DMS114 treated with DMSO at 0.1 percent for 48 hours (cell line): ENCODE results near the gene ZNF48.

Experiments used
- DNase-seq: peaks from one replicate; lab custom pipeline; 2025; ENCODE audit not compliant: unreplicated experiment; lab: John Stamatoyannopoulos, UW

The ZNF48 gene

DNA sequence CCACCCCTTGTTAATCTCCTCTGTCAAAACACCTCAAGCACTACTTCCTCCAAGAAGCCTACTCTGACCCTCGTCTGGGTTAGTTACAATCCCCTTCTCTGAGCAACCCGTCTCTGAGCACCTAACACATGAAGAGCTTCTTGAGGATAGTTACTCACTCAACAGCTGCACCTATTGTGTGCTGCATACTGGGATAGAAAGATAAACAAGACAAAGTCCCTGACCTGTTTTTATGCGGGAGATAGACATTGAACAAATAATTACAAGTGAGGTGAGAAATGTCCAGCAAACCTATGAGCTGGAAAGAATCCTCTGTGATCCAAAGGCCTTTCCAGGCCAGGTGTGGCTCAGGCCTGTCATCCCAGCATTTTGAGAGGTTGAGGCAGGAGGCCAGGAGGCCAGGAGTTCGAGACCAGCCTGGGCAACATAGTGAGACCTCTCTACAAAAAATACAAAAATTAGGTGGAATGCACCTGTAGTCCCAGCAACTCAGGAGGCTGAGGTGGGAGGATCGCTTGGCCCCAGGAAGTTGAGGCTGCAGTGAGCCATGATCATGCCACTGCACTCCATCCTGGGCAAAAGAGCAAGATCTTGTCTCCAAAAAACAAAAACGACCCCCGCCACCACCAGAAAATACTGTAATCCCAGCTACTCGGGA is 6.7 kb downstream of the ZNF48 start:
- no peak for DNase-seq

DNA sequence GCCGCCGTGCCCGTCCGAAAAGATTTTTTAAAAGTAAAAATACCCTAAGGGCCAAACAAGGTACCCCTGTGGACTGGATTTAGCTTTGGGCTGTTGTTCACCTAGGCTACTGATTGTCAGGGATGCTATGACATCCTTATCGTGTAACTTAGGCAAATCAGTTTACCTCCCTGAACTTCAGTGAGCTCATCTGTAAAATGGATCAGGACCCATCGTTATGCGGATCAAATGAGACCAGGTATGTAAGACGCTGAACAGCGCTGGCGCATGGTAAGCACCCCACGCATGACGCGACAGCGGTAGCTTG is 11.5 kb downstream of the ZNF48 start:
- DNase-seq, result no peak

DNA sequence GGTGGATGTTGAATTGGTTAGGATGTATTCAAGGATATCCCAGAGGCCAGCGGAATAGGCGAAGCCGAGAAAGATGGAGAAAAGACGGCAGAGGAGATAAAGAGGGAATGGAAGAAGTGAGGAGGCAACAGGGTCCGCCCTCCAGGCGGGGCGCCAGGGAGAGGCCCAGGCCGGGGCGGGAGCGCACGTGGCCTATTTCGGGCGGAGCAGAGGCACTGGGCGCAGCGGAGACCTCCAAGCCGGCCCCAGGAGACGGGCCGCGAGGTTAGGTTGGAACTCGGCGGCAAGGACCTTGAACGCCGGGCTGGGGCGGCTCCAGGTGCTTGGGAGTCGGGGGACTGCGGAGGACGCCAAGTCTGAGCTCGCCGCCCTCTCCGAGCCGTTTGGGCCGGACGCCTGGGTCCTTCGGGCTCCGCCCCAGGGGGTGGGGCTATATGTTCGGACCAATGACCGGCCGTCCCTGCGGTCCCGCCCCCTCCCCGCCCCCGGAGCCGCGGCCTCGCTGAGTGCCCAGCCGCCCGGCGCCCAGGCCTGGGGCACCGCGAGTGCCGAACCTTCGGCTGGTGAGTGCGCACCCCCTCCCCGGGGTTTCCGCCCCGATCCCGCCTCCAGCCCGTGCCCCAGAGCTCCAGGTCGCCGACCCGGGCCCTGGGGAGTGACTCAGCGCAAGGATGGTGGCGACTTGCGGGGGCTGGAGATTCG is 12.0 kb downstream of the ZNF48 start, which contains the start of gene ZNF771:
TSS of gene ZNF771 (plus strand) at position 505 of the 702 bp plus-strand sequence. CDS start 448 bp downstream, outside the sequence.
- peak; percentile 77 for DNase-seq

DNA sequence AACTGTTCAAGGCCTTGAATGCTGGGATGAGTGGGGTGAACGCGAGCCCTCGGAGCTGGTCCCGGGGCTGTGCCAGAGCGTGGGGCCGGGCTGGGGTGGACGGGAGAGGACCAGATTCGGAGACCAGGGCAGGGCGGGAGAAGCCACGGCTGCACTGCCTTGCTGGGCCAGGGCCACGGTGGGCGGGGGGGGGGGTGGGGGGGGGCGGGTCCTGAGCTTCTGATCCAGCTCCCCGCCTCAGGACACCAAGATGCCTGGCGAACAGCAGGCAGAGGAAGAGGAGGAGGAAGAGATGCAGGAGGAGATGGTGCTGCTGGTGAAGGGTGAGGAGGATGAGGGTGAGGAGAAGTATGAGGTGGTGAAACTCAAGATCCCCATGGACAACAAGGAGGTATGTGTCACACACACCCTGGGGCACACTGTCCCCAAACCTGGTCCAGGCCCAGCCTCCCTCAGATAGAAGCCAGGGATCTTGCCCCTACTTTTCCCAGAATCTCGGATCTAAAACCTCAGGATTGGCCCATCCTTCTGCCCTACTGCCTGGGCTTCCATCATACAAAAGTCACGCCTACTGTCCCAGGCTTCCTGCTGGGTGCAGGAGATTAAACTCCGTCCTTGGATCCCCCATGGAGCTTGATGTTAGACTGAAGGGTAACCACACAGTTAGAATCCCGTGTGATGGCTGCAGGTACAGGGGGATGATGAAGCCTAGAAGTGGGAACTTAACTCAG is 12.7 kb downstream of the ZNF48 start:
- no peak for DNase-seq

DNA sequence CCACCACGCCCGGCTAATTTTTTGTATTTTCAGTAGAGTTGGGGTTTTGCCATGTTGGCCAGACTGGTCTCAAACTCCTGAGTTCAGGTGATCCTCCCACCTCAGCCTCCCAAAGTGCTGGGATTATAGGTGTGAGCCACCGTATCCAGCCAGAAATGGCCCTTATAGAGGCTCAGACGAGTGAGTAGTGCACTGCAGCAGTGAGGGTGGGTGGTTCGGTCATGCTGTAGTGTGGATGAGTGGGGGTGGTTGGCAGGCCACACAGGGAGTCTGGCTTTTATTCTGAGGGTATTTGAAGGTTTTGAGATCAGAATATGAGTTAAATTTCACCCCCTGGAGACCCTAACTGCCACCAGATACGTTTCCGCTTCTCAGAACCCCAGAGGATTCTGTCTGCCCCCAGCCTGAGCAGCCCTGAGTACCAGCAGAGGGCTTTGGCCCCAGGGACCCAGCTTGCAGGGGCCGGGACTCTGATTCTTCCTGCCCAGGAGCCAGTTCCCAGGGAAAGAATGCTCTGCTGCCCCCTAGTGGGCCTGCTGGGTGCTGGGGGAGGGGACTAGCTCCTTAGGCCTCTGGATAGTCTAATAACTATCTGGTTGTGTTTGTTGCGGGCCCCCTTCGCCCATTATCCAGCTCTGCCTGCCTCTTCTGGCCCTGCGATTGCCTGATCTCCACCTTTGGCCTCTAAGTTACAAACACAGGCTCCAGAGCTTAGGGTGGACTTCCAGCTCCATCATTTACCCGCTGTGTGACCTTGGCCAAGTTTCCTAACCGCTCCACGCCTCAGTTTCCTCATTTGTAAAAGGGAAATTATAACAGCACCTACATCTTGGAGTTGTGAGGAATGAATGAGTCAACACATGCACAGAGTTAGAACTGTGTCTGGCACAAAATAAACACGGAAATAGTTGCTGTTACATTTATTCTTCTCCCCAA is 14.2 kb downstream of the ZNF48 start:
- DNase-seq, result peak; percentile 80

DNA sequence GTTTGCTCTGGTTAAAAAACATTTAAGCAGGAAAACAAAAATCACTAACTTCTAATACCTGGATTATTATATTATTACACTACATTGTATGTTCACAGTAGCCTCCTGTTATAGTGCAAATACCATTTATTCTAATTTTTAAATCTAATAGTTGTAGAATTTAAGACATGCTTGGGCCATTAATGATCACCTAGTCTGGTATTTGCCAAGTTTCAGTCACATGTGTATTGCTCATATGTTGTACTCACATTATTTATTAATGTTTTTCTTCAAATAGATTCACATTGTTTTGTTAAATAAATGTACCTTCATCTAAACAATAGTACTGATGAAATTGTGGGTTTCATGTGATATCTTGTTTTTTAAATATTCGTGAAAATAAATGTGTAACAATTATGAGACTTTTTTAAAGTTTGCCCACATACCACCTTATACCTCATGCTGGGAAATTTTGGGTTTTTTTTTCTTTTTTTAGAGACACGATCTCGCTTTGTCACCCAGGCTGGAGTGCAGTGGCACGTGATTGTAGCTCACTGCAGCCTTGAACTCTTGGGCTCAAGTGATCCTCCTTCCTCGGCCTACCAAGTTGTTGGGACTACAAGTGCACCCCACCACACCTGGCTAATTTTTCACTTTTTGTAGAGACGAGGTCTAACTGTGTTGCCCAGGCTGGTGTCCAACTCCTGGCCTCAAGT is 18.0 kb downstream of the ZNF48 start:
- DNase-seq, result no peak

DNA sequence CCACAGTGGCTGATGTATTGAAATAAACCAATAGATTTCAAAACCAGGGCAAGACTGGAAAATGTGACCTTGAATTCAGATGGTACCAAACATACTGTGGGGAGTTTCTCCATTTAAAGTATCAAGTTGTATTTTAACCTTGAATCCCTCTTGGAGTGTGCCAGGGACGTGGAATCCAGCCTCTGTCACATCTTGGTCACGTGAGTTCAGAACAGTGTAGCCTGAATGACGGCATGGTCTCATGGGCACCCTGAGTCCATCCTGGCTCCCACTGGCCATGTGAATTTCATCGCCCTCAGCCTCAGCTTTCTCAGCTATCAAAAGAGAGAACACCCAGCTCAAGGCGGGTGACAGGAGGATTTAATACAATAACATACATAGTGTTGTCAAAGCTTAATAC is 18.9 kb downstream of the ZNF48 start:
- no peak for DNase-seq

DNA sequence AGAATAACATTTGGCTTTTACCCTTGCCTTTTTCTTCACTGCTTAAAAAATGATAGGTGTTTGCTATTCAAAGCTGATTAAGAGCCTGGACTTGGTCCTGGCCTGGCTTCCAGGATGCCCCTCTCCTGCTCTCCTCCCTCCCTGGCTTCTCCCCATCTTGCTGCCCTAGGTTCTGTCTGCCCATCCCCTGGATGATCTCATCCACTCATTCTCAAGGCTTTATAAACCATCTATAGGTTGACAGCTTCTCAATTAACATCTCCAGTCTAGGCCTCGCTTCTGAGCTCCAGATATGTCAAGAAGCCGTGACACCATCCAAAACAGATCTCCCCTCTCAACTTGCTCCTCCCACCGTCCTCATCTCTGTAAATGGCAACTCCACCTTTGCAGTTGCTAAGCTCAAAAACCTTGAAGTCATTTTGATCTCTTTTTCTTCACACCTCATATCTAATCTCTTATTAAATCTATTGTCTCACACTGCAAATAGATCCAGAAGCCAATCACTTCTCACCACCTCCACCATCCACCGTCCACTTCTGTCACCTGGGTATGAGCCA is 20.9 kb downstream of the ZNF48 start:
- DNase-seq, result no peak

DNA sequence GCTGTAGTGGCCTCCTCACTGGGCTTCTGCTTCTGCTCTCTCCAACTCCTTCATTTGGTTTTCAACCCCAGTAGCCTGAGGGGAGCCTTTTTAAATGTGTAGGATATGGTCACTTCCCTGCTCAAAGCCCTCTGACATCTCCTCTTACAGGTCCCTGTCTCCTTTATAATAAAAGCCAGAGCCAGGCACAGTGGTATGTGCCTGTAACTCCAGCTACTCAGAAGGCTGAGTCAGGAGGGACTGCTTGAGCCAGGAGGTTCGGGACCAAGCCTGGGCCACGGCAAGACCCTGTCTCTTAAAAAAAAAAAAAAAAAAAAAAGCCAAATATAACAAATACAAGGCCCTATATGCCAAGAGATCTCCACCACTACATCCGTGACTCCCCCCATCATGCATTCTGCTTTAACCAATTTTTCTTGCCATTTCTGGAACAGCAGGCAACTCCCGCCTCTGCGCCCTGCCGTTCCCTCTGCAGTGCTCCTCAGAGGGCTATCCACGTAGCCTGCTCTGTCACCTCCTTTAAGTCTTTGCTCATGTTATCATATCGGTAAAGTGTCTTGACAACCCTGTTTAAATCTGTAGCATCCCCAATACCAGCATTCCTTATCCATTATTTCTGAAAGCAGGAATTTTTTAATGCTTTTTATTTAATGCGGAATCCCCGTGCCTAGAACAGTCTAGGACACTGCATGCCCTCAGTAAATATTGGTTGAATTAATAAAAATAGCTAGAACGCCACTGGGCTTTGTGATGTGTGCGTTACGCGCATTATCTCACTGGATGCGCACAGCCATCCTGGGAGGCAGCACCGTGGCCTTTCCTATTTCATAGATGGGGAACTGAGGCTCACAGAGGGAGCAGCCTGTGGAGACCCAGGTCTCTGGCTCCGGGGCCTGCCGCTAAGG is 21.7 kb downstream of the ZNF48 start:
- DNase-seq, result no peak

DNA sequence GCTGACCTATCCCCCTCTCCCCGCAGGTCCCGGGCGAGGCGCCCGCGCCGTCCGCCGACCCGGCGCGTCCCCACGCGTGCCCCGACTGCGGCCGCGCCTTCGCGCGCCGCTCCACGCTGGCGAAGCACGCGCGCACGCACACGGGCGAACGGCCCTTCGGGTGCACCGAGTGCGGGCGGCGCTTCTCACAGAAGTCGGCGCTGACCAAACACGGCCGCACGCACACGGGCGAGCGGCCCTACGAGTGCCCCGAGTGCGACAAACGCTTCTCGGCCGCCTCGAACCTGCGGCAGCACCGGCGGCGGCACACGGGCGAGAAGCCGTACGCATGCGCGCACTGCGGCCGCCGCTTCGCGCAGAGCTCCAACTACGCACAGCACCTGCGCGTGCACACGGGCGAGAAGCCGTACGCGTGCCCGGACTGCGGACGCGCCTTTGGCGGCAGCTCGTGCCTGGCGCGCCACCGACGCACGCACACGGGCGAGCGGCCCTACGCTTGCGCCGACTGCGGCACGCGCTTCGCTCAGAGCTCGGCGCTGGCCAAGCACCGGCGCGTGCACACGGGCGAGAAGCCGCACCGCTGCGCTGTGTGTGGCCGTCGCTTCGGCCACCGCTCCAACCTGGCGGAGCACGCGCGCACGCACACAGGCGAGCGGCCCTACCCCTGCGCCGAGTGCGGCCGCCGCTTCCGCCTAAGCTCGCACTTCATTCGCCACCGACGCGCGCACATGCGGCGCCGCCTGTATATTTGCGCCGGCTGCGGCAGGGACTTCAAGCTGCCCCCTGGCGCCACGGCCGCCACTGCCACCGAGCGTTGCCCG is 22.5 kb downstream of the ZNF48 start:
- DNase-seq, result peak; percentile 85

DNA sequence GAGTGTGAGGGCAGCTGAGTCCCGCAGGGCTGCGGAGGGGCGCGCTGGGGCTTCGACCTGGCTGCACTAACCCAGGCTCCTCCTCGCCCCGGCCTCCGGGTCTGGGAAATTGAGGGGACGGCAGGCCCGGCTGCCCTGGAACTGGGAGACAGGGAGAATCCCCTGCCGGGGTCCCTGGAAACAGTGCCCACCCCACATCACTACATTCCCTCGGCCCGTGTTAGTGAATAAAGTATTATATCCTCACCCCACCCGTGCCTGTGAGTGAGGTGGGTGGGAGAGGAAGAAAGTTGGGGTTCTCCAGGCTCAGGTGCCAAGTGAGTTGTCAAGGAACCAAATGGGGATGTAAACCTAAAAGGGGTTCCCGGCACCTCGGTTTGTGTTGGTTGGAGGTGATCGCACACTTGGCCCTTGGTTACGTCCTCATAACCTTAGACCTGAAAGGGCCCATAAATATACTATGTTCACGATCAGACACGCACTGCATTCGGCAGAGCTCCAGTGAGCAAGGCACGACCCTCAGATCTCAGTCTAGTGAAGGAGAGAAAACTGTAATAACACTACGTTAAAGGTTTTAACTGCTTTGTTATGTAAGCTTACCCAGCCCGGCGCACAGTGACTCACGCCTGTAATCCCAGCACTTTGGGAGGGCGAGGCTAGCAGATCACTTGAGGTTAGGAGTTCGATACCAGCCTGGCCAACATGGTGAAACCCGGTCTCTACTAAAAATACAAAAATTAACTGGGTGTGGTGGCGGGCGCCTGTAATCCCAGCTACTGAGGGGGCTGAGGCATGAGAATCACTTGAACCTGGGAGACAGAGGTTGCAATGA is 23.3 kb downstream of the ZNF48 start:
- DNase-seq, result no peak

DNA sequence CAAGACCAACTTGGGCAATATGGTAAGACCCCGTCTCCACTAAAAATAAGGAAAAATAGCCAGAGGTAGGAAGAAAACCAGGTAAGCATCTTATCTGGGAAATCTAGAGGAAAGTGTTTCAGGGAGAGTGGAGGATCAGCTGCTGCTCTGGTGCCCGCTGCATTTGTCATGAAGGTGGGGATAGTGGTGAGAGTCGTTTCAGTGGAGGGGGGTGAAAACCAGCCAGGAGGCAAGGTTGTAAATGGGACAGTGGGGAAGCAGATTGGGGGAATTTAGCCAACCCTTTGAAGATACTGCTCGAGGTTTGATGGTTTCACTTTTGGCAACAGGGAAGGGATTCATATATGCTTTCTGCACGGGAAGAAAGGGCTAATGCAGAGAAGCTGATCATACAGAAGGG is 25.8 kb downstream of the ZNF48 start:
- DNase-seq, result no peak

DNA sequence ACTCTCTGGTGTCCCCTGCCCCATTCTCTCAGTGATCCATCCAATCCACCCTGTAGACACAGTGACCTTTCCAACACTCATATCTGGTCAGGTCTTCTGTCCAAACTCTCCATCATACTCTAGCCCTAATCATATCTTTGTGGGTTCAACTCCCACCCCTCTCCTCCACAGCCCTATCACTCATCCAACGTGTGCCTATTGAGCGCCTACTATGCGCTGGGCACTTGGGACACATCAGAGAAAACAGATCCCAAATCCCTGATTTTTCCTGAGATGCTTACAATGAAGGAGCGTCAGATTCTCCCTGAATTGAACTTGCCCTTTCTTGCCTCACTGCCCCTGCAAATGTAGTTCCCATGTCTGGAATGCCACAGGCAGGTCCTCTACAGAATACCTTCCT is 32.8 kb downstream of the ZNF48 start:
- no peak for DNase-seq

DNA sequence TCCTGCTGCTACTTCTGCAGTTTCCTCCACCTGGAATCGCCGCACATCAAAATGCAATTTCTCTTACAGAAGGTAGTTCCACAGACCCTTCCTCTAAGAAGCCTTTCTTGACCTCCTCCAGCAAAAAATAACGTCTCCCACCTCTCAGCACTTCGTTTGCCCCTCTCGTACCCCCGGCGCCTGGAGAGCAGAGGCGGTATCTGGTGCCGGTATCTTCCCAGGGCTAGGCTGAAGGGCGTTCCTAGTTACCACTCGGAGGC is 34.1 kb downstream of the ZNF48 start:
- no peak for DNase-seq

DNA sequence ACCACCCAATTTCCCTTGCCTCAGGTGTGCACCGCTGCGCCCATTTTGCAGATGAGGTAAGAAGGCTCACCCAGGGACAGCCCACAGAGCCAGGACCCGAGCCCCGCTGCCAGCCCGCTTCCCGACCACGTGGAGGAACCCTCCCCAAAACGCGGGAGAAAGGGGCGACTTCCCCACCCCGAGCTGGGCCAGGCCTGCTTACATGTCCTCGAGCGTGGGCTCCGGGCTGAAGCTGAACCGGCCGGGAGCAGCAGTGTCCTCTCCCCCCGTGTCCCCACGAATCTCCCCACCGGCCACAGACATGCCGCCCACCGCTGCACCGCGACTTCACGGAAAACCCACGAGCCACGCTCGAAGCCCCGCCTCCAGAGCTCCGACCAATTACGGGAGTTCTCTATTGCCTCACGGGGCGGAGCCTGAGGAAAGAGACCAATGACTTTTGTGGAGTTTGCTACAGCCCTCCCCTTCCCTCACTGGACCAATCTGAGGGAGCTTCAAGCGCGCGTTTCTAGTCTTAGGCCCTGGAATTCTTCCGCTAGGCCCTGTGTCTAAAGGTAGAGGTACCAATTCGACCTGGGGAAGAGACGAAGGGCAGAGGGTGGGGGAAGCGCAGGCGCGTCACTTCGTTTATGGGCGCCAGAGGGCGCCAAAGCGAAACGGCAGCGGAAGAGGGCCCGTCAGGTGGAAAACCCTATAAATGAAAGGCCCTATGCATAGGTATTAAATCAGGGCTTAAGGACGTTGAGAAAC is 34.6 kb downstream of the ZNF48 start, which contains the start of gene DCTPP1:
TSS of gene DCTPP1 (minus strand) at position 353 of the 750 bp plus-strand sequence. CDS start at position 303, 50 bp downstream.
- DNase-seq, result peak; percentile 97

DNA sequence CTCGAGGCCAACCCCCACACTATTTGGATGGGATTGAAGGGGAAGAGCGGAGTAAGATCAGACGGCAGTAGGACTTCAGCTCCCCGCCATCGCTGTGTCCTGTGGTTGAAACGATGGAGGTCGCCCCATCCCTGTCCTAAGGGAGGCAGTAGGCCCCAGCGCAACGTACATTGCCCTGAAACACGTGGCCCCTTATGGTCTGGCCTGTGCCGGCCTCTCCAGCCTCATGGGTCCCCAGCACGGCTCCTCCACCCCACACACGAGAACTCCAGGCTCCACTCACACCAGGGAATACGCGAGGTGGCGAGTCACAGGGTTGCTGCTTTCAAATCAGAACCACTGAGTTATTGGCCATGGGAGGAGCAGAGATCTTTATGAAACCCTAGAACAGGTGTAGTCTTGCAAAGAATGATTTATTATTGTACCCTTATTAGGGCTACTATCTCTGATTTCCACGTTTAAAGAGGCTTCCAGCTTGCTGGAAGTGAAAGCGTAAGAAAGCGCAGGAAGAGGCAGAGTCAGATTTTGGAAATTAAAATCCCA is 35.3 kb downstream of the ZNF48 start:
- peak; percentile 53 for DNase-seq

DNA sequence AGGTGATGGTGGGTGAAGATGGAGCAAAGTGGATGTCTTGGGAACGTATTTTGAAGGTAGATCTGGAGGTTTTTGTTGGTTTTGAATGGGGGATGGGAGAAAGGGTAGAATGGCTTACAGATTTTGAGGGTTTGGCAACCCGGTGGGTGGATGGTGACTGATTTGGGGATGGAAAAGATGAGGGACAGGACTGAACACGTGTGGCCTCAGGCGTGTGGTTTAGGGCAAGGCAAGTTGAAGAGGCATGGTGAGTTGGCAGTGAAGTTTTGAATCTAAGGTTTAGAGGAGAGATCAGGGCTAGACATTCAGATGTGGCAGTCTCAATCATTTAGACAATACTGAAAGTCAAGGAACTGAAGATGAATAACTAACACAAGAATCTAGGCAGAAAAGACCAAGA is 39.6 kb downstream of the ZNF48 start:
- no peak for DNase-seq
